Liver (tissue), 9 donors: ENCODE data around the gene TTLL12. TPM values are rescaled to one million over a fixed set of nuclear protein-coding genes. Genes with fewer than 3 reads are reported as not detected.

Experiments
- DNase-seq: peaks from one replicate; pipeline ENCODE4 v3.0.0-alpha.2; 2017; ENCODE audit warnings: low spot score
- H3K27ac ChIP-seq, 2 donors: one replicate each; pipeline ENCODE4 v1.7.0; 2013; ENCODE audit warnings: inconsistent platforms in 2 of 2, low read length in 2 of 2, control low read depth in 1 of 2, low read depth in 1 of 2, mild to moderate bottlenecking in 1 of 2
- H3K27me3 ChIP-seq, 4 donors: one replicate each; pipeline versions ENCODE4 v1.6.1 to v1.7.0; 2013; ENCODE audit warnings: low read length in 3 of 4, inconsistent platforms in 1 of 4, mild to moderate bottlenecking in 1 of 4, moderate library complexity in 1 of 4; ENCODE audit not compliant: control insufficient read depth in 4 of 4, insufficient read depth in 4 of 4
- H3K36me3 ChIP-seq, 4 donors: one replicate each; pipeline versions ENCODE4 v1.6.1 to v1.7.0; 2013; ENCODE audit warnings: low read length in 3 of 4, mild to moderate bottlenecking in 3 of 4, low read depth in 1 of 4, moderate library complexity in 1 of 4; ENCODE audit not compliant: control insufficient read depth in 4 of 4, insufficient read depth in 3 of 4
- H3K4me1 ChIP-seq, 4 donors: one replicate each; pipeline versions ENCODE4 v1.6.1 to v1.7.0; 2013; ENCODE audit warnings: low read length in 3 of 4, mild to moderate bottlenecking in 3 of 4, moderate library complexity in 1 of 4; ENCODE audit not compliant: control insufficient read depth in 4 of 4, insufficient read depth in 4 of 4
- H3K4me3 ChIP-seq, 3 donors: one replicate each; pipeline versions ENCODE4 v1.6.1 to v1.7.0; 2013; ENCODE audit warnings: low read length in 3 of 3, control low read depth in 1 of 3, low read depth in 1 of 3, mild to moderate bottlenecking in 1 of 3
- H3K9ac ChIP-seq, 2 donors: one replicate each; pipeline ENCODE4 v1.7.0; 2013; ENCODE audit warnings: low read length in 2 of 2, mild to moderate bottlenecking in 2 of 2, moderate library complexity in 2 of 2, control low read depth in 1 of 2, low read depth in 1 of 2
- H3K9me3 ChIP-seq, 4 donors: one replicate each; pipeline versions ENCODE4 v1.6.1 to v1.7.0; 2013; ENCODE audit warnings: low read length in 3 of 4; ENCODE audit not compliant: control insufficient read depth in 4 of 4
- CTCF ChIP-seq: fragments of 150-350 bp; IDR thresholded peaks from 2 replicates; pipeline ENCODE4 v1.5.1; 2017; ENCODE audit warnings: improper control_type of control experiment, low read depth, low read length; ENCODE audit not compliant: missing input control
- FOXA1 ChIP-seq: IDR thresholded peaks from 2 replicates; pipeline ENCODE4 v1.6.1; 2016; ENCODE audit warnings: antibody characterized with exemption
- FOXA2 ChIP-seq: IDR thresholded peaks from 2 replicates; pipeline ENCODE4 v1.6.1; 2016; ENCODE audit warnings: antibody characterized with exemption
- HNF4A ChIP-seq, 2 donors: conservative IDR thresholded peaks; 2 replicates each; pipeline ENCODE4 v1.6.1; 2016; ENCODE audit warnings: antibody characterized with exemption in 2 of 2, mild to moderate bottlenecking in 2 of 2
- JUND ChIP-seq, 2 donors: IDR thresholded peaks; 2 replicates each; pipeline ENCODE4 v1.6.1; 2016; ENCODE audit warnings: antibody characterized with exemption in 2 of 2
- MAX ChIP-seq: IDR thresholded peaks from 2 replicates; pipeline ENCODE4 v1.6.1; 2016; ENCODE audit warnings: antibody characterized with exemption
- NR2F2 ChIP-seq: IDR thresholded peaks from 2 replicates; pipeline ENCODE4 v1.6.1; 2016; ENCODE audit warnings: antibody characterized with exemption
- RXRA ChIP-seq, 2 donors: IDR thresholded peaks; 2 replicates each; pipeline ENCODE4 v1.6.1; 2017 to 2018; ENCODE audit warnings: antibody characterized with exemption in 2 of 2, mild to moderate bottlenecking in 1 of 2
- SP1 ChIP-seq: IDR thresholded peaks from 2 replicates; pipeline ENCODE4 v1.6.1; 2018; ENCODE audit warnings: antibody characterized with exemption, mild to moderate bottlenecking
- TAF1 ChIP-seq: conservative IDR thresholded peaks from 2 replicates; pipeline ENCODE4 v1.6.1; 2016; ENCODE audit warnings: antibody characterized with exemption, mild to moderate bottlenecking
- YY1 ChIP-seq: IDR thresholded peaks from 2 replicates; pipeline ENCODE4 v1.6.1; 2016; ENCODE audit warnings: antibody characterized with exemption, mild to moderate bottlenecking
- WGBS: extraction: QIAGEN DNeasy Blood & Tissue Kit; methylation state at CpG from one replicate; pipeline ENCODE4 v1.1.7; 2013; 5-methylcytosine and 5-hydroxymethylcytosine counted together
- polyA plus RNA-seq, 2 donors: library from polyadenylated mRNA; stranded (reverse) in 1 of 2; unstranded in 1 of 2; fragments of 200-250 nt in 1 of 2; fragments of >200 nt in 1 of 2; fragmentation: Nextera tagmentation in 1 of 2; extraction: Ambion mirVana in 1 of 2; gene quantifications; one replicate each; pipeline versions ENCODE4 v1.2.1 to v1.2.3, GENCODE V29; 2013 to 2015
- total RNA-seq, 2 donors: library from RNA; depleted of rRNA; stranded (reverse); fragments of >200 nt; gene quantifications; one replicate each; pipeline ENCODE4 v1.2.3, GENCODE V29; 2014
- TF ChIP-seq, protein P1 (sequence below): IDR thresholded peaks from 2 replicates; pipeline ENCODE4 v1.6.1; 2016; ENCODE audit warnings: antibody characterized with exemption
- TF ChIP-seq, protein P2 (sequence below): IDR thresholded peaks from 2 replicates; pipeline ENCODE4 v1.6.1; 2016; ENCODE audit warnings: antibody characterized with exemption, mild to moderate bottlenecking
- TF ChIP-seq, protein P3 (sequence below): IDR thresholded peaks from 2 replicates; pipeline ENCODE4 v1.6.1; 2016; ENCODE audit warnings: antibody characterized with exemption
- donor health status: healthy.
- donor health status: healthy.
- donor health status: healthy.
- donor health status: healthy.
- donor health status: healthy.

The TTLL12 gene
- total and polyA plus RNA-seq, 4 donors: 13.7 to 43.9 (median 20.5) TPM

DNA sequence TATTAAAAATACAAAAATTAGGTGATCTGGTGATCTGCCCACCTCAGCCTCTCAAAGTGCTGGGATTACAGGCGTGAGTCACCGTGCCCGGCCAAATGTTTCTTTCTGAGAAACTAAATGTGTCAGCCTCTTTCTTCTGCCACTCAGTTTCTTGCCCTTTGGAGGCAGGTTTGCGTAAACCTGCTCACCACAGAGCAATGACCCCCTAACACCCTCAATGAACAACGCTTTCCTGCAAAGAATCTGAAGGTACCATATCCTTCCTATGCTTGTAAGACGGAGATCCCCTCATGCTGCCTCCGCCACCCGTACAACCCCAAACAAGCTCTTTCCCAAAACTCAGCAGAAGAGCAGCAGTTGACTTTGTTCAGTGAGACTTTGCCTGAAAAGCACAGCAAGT, 38.7 kb upstream of the TTLL12 start:
- 90% methylated on average over 8 of the region's 8 CpGs for WGBS

More for the DNA sequence above, 38.7 kb upstream of the TTLL12 start:
- Histone ChIP-seq H3K27me3 (no peaks in the 10 kb centered on the region), H3K4me1 (peaks cover 0 to 4% (median 0%) of the 10 kb centered on the region in 4 donors), H3K27ac (no peak overlapping the region), H3K4me3 (no peak overlapping the region), H3K9ac (no peak overlapping the region), H3K36me3 (no peaks in the 10 kb centered on the region), H3K9me3 (no peaks in the 10 kb centered on the region)
- no peak for DNase-seq
- TF ChIP-seq CTCF (no peak), SP1 (no peak), RXRA (IDR thresholded peaks at IDR 0.05) (no peak), NR2F2 (no peak), TAF1 (no peak), YY1 (no peak), FOXA1 (no peak), HNF4A (conservative IDR thresholded peaks at IDR 0.05) (no peak), JUND (IDR thresholded peaks at IDR 0.05) (no peak), FOXA2 (no peak), MAX (no peak)
- TF ChIP-seq, protein P1, sequence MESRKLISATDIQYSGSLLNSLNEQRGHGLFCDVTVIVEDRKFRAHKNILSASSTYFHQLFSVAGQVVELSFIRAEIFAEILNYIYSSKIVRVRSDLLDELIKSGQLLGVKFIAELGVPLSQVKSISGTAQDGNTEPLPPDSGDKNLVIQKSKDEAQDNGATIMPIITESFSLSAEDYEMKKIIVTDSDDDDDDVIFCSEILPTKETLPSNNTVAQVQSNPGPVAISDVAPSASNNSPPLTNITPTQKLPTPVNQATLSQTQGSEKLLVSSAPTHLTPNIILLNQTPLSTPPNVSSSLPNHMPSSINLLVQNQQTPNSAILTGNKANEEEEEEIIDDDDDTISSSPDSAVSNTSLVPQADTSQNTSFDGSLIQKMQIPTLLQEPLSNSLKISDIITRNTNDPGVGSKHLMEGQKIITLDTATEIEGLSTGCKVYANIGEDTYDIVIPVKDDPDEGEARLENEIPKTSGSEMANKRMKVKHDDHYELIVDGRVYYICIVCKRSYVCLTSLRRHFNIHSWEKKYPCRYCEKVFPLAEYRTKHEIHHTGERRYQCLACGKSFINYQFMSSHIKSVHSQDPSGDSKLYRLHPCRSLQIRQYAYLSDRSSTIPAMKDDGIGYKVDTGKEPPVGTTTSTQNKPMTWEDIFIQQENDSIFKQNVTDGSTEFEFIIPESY: no peak
- TF ChIP-seq, protein P2, sequence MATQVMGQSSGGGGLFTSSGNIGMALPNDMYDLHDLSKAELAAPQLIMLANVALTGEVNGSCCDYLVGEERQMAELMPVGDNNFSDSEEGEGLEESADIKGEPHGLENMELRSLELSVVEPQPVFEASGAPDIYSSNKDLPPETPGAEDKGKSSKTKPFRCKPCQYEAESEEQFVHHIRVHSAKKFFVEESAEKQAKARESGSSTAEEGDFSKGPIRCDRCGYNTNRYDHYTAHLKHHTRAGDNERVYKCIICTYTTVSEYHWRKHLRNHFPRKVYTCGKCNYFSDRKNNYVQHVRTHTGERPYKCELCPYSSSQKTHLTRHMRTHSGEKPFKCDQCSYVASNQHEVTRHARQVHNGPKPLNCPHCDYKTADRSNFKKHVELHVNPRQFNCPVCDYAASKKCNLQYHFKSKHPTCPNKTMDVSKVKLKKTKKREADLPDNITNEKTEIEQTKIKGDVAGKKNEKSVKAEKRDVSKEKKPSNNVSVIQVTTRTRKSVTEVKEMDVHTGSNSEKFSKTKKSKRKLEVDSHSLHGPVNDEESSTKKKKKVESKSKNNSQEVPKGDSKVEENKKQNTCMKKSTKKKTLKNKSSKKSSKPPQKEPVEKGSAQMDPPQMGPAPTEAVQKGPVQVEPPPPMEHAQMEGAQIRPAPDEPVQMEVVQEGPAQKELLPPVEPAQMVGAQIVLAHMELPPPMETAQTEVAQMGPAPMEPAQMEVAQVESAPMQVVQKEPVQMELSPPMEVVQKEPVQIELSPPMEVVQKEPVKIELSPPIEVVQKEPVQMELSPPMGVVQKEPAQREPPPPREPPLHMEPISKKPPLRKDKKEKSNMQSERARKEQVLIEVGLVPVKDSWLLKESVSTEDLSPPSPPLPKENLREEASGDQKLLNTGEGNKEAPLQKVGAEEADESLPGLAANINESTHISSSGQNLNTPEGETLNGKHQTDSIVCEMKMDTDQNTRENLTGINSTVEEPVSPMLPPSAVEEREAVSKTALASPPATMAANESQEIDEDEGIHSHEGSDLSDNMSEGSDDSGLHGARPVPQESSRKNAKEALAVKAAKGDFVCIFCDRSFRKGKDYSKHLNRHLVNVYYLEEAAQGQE: no peak
- TF ChIP-seq, protein P3, sequence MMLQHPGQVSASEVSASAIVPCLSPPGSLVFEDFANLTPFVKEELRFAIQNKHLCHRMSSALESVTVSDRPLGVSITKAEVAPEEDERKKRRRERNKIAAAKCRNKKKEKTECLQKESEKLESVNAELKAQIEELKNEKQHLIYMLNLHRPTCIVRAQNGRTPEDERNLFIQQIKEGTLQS: no peak
